ENCODE measurements around the gene MGAT3.

The MGAT3 gene

GRCh38 chr22:39457198-39457555, 365 bp downstream of the MGAT3 start:
- Histone ChIP-seq H3K36me3 (ENCODE audit: control insufficient read depth, insufficient read depth, low read length) (no peaks in the 10 kb centered on the region), H3K27me3 (ENCODE audit: control insufficient read depth, insufficient read depth, low read length) (peaks cover 21% of the 10 kb centered on the region), H3K9ac (ENCODE audit: low read depth, low read length) (no peak overlapping the region), H3K9me3 (ENCODE audit: control insufficient read depth, insufficient read depth, low read length) (no peaks in the 10 kb centered on the region), H3K4me3 (ENCODE audit: low read depth, low read length) (no peak overlapping the region), H3K4me1 (ENCODE audit: control insufficient read depth, insufficient read depth, low read length) (peaks cover 3% of the 10 kb centered on the region)

DNA sequence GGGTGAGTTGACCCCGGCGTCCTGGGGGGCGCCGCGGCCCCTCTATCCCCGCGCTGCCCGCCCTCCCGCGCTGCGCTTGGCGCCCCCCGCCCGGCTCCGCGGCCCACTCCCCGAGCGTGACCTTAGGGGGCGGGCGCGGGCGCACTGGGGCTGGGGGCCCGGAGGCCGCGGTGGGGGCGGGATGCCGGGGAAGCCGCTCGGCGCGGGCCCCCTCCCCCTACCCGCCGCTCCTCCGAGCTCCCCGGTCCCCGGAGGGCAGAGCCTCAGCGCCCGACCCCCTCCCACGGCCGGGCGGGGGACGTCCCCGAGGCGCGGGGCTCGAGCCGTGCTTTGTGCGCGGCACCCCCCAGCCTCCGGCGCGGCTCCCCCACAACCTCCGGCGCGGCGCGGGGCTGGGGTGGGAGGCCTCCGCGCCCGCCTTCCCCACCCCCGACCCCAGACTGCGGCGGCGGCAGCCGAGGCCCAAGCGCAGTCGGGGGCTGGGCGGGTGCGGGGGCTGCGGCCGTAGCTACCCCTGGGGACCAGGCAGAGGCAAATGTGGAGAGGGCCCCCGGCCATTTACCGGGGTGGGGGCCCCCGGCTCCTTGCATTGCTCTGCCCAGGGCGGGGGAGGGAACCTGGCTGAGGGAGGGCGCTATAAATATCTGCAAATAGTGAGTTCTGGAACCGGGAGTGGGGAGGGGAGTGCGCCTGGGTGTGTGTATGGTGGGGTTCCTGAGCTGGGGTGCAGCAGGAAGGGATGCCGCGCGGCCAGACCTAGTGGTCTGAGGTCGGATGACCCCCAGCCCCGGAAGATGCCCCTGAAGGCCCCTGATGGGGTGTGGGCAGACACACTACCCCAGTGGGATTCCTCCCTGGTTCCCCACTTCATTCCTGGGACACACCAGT, 988 bp downstream of the MGAT3 start:
- no peaks in the 10 kb centered on the region for H3K36me3 ChIP-seq (ENCODE audit: control insufficient read depth, insufficient read depth, low read length)
- H3K4me1 ChIP-seq (ENCODE audit: control insufficient read depth, insufficient read depth, low read length): peaks cover 3% of the 10 kb centered on the region
- no peak overlapping the region for H3K9ac ChIP-seq (ENCODE audit: low read depth, low read length)
- H3K4me3 ChIP-seq (ENCODE audit: low read depth, low read length): peak overlapping the region; percentile 49
- peaks cover 21% of the 10 kb centered on the region for H3K27me3 ChIP-seq (ENCODE audit: control insufficient read depth, insufficient read depth, low read length)
- no peaks in the 10 kb centered on the region for H3K9me3 ChIP-seq (ENCODE audit: control insufficient read depth, insufficient read depth, low read length)

DNA sequence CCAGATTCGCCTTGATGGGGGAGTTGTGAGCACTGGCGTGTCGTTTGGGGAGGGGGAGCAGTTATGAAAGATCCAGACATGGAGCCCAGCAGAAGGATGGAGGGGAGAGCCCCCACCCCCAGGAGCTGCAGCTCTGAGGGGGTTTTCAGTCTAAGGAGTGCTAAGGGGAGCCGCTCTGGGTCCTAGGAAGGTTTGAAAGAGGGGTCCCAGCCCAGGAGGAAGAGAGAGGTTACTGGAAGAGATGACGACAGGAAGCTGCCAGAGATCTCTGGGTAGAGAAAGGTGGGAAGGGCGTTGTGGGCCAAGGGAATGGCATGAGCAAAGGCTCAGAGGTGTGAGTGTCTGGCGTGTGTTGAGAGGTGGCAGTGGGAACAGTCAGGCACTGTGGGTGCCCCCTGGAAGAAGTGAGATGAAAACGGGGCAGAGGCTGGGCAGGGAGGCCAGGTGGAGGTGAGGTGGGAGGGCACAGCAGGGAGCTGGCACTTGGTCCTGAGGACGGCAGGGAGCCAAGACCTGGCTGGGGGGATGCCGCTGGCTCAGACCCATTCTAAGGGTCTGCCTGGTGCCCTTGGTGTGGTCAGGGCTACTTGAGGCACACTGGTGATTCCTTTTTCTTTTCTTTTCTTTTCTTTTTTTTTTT, 1.8 kb downstream of the MGAT3 start:
- no peak overlapping the region for H3K9ac ChIP-seq (ENCODE audit: low read depth, low read length)

GRCh38 chr22:39459681-39460080, 2.9 kb downstream of the MGAT3 start:
- no peaks in the 10 kb centered on the region for H3K36me3 ChIP-seq (ENCODE audit: control insufficient read depth, insufficient read depth, low read length)
- H3K27me3 ChIP-seq (ENCODE audit: control insufficient read depth, insufficient read depth, low read length): peaks cover 21% of the 10 kb centered on the region
- H3K9ac ChIP-seq (ENCODE audit: low read depth, low read length): no peak overlapping the region

More for the DNA sequence above, 1.8 kb downstream of the MGAT3 start:
- Histone ChIP-seq H3K4me1 (ENCODE audit: control insufficient read depth, insufficient read depth, low read length) (peaks cover 3% of the 10 kb centered on the region), H3K36me3 (ENCODE audit: control insufficient read depth, insufficient read depth, low read length) (no peaks in the 10 kb centered on the region), H3K27me3 (ENCODE audit: control insufficient read depth, insufficient read depth, low read length) (peaks cover 21% of the 10 kb centered on the region), H3K9me3 (ENCODE audit: control insufficient read depth, insufficient read depth, low read length) (no peaks in the 10 kb centered on the region), H3K4me3 (ENCODE audit: low read depth, low read length) (peak overlapping the region; percentile 49)

DNA sequence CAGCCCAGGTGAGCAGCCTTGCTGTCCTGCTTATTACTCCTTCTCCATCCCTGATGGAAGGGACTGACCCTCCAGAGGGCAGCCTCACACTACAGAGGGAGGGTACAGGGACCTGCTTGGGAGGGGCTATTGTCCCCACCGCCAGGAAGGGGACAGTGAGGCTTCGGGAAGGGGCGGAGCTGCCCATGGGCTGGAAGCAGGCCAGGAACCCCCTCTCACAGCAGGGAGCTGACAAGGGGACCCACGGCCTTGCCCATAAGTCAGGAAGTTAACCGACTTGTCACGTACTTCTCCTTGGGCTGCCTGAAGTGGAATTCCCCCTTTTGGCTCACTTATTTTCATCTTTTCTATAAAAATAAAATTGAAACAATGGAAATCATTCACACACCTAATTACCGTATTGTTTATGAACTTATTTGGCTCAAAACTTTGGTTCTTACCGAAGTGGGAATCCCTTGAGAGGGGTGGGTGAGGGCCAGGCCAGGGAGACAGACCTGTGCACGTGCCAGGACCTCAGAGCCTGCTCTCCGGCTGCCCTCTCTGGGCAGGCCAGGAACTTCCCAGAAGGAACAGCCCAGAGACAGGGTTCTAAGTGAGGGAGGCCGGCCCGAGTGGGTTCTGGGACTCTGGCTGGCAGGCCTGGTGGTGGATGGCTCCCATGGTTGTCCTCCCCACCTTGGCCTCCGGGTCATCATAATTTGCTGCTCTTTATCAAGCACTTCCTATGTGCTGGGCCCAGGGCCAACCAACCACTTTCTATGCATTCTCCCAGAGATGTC, 5.8 kb downstream of the MGAT3 start:
- Histone ChIP-seq H3K9ac (ENCODE audit: low read depth, low read length) (no peak overlapping the region), H3K36me3 (ENCODE audit: control insufficient read depth, insufficient read depth, low read length) (no peaks in the 10 kb centered on the region), H3K4me3 (ENCODE audit: low read depth, low read length) (no peak overlapping the region), H3K27me3 (ENCODE audit: control insufficient read depth, insufficient read depth, low read length) (peaks cover 8% of the 10 kb centered on the region), H3K9me3 (ENCODE audit: control insufficient read depth, insufficient read depth, low read length) (no peaks in the 10 kb centered on the region), H3K4me1 (ENCODE audit: control insufficient read depth, insufficient read depth, low read length) (no peaks in the 10 kb centered on the region)

More at GRCh38 chr22:39459681-39460080, 2.9 kb downstream of the MGAT3 start:
- H3K4me1 ChIP-seq (ENCODE audit: control insufficient read depth, insufficient read depth, low read length): peaks cover 2% of the 10 kb centered on the region
- H3K4me3 ChIP-seq (ENCODE audit: low read depth, low read length): no peak overlapping the region
- no peaks in the 10 kb centered on the region for H3K9me3 ChIP-seq (ENCODE audit: control insufficient read depth, insufficient read depth, low read length)

- Histone ChIP-seq H3K36me3 (ENCODE audit: control insufficient read depth, insufficient read depth, low read length) (no peaks in the 10 kb centered on the region), H3K4me3 (ENCODE audit: low read depth, low read length) (no peak overlapping the region), H3K27me3 (ENCODE audit: control insufficient read depth, insufficient read depth, low read length) (peaks cover 6% of the 10 kb centered on the region), H3K9ac (ENCODE audit: low read depth, low read length) (no peak overlapping the region), H3K9me3 (ENCODE audit: control insufficient read depth, insufficient read depth, low read length) (no peaks in the 10 kb centered on the region), H3K4me1 (ENCODE audit: control insufficient read depth, insufficient read depth, low read length) (no peaks in the 10 kb centered on the region)
Measured at GRCh38 chr22:39463277-39463676, 6.5 kb downstream of the MGAT3 start.

DNA sequence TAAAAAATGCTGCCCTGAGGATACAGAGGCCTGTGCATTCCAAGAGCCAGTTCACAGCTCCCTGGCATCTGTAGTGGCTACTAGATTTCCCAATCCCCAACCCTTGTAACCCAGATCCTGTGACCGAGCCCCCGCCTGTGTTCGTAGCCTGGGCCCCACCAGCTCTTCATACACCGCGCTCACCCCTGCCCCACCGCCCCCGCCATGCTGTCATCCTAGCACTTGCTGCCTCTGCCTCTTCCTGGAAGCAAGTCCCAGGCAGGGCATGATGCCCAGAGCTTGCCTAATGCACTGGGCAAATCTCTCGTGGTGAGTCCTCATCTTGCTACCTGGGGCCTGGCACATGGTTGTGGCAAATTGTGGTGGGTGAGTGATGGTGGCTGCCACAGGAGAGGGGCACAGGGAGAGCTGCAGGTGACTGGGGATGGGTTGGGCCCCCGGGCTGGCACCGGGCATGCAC, 7.1 kb downstream of the MGAT3 start:
- Histone ChIP-seq H3K9ac (ENCODE audit: low read depth, low read length) (no peak overlapping the region), H3K36me3 (ENCODE audit: control insufficient read depth, insufficient read depth, low read length) (no peaks in the 10 kb centered on the region), H3K9me3 (ENCODE audit: control insufficient read depth, insufficient read depth, low read length) (no peaks in the 10 kb centered on the region), H3K27me3 (ENCODE audit: control insufficient read depth, insufficient read depth, low read length) (no peaks in the 10 kb centered on the region), H3K4me3 (ENCODE audit: low read depth, low read length) (no peak overlapping the region), H3K4me1 (ENCODE audit: control insufficient read depth, insufficient read depth, low read length) (no peaks in the 10 kb centered on the region)

DNA sequence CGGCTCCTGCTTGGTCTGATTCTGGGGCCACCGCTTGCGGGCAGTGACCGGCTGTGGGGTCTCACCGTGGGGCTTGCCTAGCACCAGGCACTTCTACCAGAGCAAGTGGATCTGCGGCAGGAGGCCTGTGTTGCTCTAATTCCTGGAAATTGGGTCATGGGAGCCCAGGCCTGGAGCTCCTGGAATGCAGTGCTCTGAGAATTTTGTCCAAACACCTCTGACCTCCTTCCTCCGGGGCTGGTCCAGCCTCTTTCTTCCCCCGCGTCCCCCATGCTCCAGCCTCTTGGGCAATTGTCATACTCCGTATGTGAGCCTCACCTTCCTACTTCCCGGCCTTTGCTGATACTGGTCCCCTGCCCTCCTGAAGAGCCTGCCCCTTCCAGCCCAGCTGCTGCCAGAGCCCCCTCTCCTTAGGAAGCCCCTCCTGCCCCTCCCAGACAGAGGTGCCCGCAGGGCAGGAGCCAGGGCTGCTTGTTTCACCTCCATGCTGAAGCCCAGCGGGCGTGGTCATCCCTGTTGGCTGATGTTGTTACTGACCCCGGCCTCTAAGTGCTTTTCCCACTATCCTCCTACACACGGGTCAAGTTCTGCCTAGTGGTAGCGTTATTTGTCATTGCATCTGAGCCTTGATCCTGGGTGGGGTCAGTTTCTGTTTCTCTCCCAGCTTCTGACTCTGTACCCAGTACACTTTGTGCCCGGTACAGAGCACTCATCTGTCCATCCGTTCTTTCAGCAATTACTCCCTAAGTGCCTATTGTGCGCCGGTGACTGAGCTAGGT, 9.6 kb downstream of the MGAT3 start:
- Histone ChIP-seq H3K27me3 (ENCODE audit: control insufficient read depth, insufficient read depth, low read length) (no peaks in the 10 kb centered on the region), H3K36me3 (ENCODE audit: control insufficient read depth, insufficient read depth, low read length) (no peaks in the 10 kb centered on the region), H3K4me3 (ENCODE audit: low read depth, low read length) (no peak overlapping the region), H3K4me1 (ENCODE audit: control insufficient read depth, insufficient read depth, low read length) (peaks cover 5% of the 10 kb centered on the region), H3K9me3 (ENCODE audit: control insufficient read depth, insufficient read depth, low read length) (no peaks in the 10 kb centered on the region), H3K9ac (ENCODE audit: low read depth, low read length) (no peak overlapping the region)

DNA sequence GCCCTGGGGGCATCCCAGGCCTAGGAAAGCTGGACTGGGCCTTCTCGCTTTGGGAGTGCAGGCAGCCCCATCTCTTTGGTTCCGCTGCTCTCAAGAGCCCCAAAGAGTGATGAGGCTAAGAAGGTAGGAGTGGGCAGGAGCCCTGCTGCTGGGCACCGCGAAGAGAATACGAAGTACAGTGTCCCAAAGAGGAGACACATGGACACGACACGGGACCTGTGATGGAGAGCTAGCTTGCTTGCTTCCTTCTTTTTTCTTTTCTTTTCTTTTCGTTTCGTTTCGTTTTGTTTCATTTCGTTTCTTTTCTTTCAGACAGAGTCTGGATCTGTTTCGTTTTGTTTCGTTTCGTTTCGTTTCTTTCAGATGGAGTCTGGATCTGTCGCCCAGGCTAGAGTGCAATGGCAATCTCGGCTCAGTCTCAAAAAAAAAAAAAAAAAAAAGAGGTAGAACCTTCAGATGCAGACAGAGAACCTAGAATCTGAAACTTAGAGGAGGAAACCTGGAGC, 10.6 kb downstream of the MGAT3 start:
- Histone ChIP-seq H3K9ac (ENCODE audit: low read depth, low read length) (no peak overlapping the region), H3K4me3 (ENCODE audit: low read depth, low read length) (no peak overlapping the region), H3K36me3 (ENCODE audit: control insufficient read depth, insufficient read depth, low read length) (no peaks in the 10 kb centered on the region), H3K27me3 (ENCODE audit: control insufficient read depth, insufficient read depth, low read length) (no peaks in the 10 kb centered on the region), H3K9me3 (ENCODE audit: control insufficient read depth, insufficient read depth, low read length) (no peaks in the 10 kb centered on the region), H3K4me1 (ENCODE audit: control insufficient read depth, insufficient read depth, low read length) (peaks cover 9% of the 10 kb centered on the region)

- peaks cover 9% of the 10 kb centered on the region for H3K4me1 ChIP-seq (ENCODE audit: control insufficient read depth, insufficient read depth, low read length)
- no peaks in the 10 kb centered on the region for H3K9me3 ChIP-seq (ENCODE audit: control insufficient read depth, insufficient read depth, low read length)
- no peak overlapping the region for H3K4me3 ChIP-seq (ENCODE audit: low read depth, low read length)
- H3K27me3 ChIP-seq (ENCODE audit: control insufficient read depth, insufficient read depth, low read length): no peaks in the 10 kb centered on the region
- H3K9ac ChIP-seq (ENCODE audit: low read depth, low read length): no peak overlapping the region
- no peaks in the 10 kb centered on the region for H3K36me3 ChIP-seq (ENCODE audit: control insufficient read depth, insufficient read depth, low read length)
Measured at GRCh38 chr22:39468487-39469325, 11.9 kb downstream of the MGAT3 start.

Data from iPS-15b (cell line).